ENCODE results near the gene SESN1. TPM values are rescaled to one million over a fixed set of nuclear protein-coding genes. Genes with fewer than 3 reads are reported as not detected.
"Not testable (repeated sequence)": the region's sequence is repeated elsewhere in the genome, so short reads cannot be mapped to it uniquely, and the experiment has no call there.

SESN1 gene
- total RNA-seq, result 10 to 100 TPM; 10.1 to 10.3 TPM

- POLR2A ChIA-PET, result interaction anchor here (0.7 to 2.1 kb wide), 10 partner anchors 22 to 537 kb away, joined by 3 to 22 read pairs (median 4); partner anchors contain the start of genes CD164 and ZBTB24
- CTCF ChIA-PET, result interaction anchor here (1.2 to 1.6 kb wide), 3 partner anchors 10 to 289 kb away, joined by 5 to 6 read pairs (median 5); no protein-coding TSS in a partner anchor
These were observed at the start of gene SESN1 for GRCh38 chr6:109094416-109095035. TSS of gene SESN1 (minus strand) at chr6:109094846. CDS start at chr6:109094073, 773 bp downstream.

DNA sequence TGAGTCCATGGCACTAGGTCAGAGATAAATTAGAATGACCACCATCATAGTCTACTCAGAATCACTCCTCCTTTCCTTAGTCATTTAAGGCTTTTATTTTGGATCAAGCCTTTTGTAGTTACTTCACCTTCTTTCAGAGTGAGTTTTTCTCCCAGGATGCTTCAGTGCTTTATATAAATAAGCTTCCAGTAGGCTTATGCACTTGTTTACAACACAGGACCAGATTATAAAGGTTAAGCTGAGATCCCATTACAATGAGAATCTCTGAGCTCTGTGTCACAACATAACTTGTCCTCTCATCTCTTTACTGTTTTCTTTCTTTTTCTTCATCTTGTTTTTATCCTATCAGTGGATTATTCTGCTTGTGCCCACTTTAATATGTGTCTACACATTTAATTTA lies 48.5 kb upstream of the SESN1 start:
- ChIA-PET CTCF (no interaction called here), POLR2A (interaction anchor here (0.6 kb wide), 1 partner anchor 735 kb away, joined by 3 read pairs; no protein-coding TSS in a partner anchor)

DNA sequence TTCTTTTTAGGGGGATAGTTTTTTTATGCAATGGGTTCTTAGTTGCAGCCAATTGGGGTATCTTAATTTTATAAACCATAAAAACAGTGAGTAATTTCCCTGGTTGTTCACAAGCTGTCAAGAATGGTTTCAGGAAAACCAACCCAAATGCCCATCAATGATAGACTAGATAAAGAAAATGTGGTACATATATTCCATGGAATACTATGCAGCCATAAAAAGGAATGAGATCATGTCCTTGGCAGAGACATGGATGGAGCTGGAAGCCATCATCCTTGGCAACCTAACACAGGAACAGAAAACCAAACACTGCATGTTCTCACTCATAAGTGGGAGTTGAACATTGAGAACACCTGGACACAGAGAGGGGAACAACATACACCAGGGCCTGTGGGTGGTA lies 47.4 kb upstream of the SESN1 start:
- CTCF ChIA-PET, POLR2A ChIA-PET: not testable (repeated sequence)

DNA sequence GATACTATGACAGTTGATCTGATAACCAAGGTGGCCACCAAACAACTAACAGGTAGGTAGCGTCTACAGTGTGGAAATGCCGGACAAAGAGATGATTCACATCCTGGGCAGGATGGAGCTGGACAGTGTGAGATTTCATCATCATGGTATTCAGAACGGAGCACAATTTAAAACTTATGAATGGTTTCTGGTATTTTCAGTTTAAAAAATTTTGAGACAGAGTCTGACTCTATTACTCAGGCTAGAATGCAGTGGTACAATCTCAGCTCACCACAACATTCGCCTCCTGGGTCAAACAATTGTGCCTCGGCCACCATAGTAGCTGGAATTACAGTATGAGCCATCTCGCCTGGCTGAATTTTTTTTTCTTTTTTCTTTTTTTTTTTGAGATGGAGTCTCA lies 44.5 kb upstream of the SESN1 start:
- ChIA-PET POLR2A (no interaction called here), CTCF (no interaction called here)

DNA sequence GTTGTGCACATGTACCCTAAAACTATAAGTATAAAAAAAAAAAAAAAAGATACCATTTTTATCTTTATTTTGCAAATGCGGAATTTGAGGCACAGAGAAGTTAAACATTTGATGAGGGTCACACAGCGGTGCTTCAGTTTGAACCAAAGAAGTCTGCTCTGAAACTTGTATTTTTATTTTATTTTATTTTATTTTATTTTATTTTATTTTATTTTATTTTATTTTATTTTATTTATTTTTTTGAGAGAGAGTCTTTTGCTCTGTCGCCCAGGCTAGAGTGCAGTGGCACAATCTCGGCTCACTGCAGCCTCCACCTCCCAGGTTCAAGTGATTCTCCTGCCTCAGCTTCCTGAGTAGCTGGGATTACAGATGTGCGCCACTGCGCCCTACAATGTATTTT lies 41.9 kb upstream of the SESN1 start:
- POLR2A ChIA-PET, CTCF ChIA-PET: not testable (repeated sequence)

- POLR2A ChIA-PET, CTCF ChIA-PET: not testable (repeated sequence)
These were observed 41.4 kb upstream of the SESN1 start for GRCh38 chr6:109136039-109136438.

GRCh38 chr6:109135600-109135999 lies 41.0 kb upstream of the SESN1 start:
- CTCF ChIA-PET, POLR2A ChIA-PET: not testable (repeated sequence)

DNA sequence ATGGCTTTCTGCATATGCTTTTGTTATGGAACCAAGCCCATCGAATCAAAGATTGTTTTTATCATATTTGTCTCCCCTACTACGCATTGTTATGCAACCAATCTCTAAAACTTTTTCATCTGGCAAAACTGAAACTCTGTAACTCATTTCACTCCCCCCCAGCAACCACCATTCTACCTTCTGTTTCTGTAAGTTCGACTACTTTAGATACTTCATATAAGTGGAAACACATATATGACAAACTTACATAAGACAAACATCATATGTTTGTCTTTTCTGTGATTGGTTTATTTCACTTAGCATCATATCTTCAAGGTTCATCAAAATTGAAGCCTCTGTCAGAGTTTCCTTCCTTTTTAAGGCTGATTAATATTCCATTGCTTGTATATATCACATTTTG lies 35.4 kb upstream of the SESN1 start:
- CTCF ChIA-PET, result no interaction called here
- POLR2A ChIA-PET, result no interaction called here

DNA sequence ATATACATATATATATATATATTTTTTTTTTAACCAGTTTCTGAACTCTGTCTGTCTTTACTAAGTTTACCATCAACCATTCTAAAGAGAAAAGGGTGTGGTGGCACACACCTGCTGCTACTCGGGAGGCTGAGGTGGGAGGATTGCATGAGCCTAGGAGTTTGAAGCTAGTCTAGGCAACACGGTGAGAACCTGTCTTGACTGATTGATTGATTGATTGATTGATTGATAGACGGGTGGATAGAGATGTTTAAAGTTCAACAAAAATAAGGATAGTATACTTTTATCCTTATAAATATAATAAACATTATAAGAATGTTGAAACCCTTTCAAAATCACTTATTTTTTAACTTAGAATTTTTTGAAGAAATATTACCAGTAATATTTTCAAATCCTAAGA lies 30.9 kb upstream of the SESN1 start:
- CTCF ChIA-PET, result no interaction called here
- POLR2A ChIA-PET, result no interaction called here

GRCh38 chr6:109124219-109124618 lies 29.6 kb upstream of the SESN1 start:
- POLR2A ChIA-PET, result no interaction called here
- CTCF ChIA-PET, result no interaction called here

DNA sequence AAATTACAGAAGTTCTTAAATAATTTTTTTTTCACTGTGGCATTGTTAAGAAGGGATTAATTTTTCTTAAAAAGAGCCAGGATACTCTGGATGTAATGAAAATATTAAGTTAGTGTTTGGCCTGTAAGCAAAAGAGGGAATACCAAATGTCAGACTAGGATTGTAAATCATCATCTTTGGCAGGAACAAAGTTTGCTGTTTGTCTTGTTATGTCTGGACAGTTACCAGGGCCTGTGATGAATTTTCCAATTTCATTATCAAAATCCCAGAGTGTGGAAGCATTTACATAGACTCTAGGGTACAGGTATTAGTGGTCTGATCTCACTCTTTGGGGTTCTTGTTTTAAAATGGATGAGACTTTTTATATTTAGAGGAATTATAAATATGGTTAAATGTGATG lies 26.8 kb upstream of the SESN1 start:
- POLR2A ChIA-PET, result no interaction called here
- CTCF ChIA-PET, result no interaction called here

DNA sequence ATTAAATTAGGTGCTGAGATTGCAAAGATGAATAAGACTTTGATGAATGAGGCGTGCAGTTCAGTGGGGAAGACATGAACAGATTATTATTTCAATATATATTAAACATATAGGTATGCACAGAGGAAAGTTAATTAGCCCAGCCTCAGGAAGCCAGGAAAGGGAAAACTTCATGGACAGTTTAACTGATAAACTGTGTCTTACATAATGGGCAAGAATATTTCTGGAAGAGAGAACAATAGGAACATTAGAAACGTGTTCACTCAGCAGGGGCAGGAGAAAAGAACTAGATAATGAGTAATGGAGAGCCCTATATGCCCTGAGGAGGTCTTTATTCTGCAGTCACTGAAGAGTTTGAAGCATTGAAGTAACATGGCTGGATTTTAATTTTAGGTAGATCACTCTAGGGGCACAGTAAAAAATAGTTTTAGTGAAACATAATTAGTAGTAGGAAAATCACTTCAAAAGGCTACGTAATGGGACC lies 24.3 kb upstream of the SESN1 start:
- ChIA-PET CTCF (no interaction called here), POLR2A (interaction anchor here (0.5 kb wide), 1 partner anchor 115 kb away, joined by 5 read pairs; no protein-coding TSS in a partner anchor)

DNA sequence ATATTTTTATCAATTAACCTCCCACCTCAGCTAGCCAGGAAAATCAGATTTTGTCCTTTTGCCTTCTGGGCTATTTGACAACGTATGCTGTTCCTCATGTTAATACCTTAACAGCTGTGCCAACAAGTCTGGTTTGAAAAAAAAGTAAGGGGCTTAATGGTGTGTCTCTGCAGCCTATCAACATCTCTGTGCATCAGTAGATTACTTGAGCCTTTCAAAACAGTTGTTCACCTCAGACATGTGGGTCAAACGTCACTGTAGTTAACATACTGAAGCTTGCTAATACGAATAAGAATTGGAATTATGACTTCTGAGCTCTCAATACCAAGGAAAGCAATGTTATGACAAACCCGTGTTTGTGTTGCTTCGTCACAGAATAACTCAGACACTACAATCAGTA lies 23.7 kb upstream of the SESN1 start:
- POLR2A ChIA-PET, result no interaction called here
- CTCF ChIA-PET, result interaction anchor here (0.6 kb wide), 1 partner anchor 107 kb away, joined by 3 read pairs; no protein-coding TSS in a partner anchor

GRCh38 chr6:109117346-109118035 lies 22.8 kb upstream of the SESN1 start:
- ChIA-PET CTCF (interaction anchor here (0.6 kb wide), 1 partner anchor 106 kb away, joined by 3 read pairs; no protein-coding TSS in a partner anchor), POLR2A (no interaction called here)

DNA sequence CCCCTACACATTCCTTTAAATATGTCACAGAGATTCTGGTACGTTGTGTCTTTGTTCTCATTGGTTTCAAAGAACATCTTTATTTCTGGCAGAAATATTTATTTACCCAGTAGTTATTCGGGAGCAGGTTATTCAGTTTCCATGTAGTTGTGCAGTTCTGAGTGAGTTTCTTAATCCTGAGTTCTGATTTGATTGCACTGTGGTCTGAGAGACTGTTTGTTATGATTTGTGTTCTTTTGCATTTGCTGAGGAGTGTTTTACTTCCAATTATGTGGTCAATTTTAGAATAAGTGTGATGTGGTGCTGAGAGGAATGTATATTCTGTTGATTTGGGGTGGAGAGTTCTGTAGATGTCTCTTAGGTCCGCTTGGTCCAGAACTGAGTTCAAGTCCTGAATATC lies 18.0 kb upstream of the SESN1 start:
- CTCF ChIA-PET, POLR2A ChIA-PET: not testable (repeated sequence)

- CTCF ChIA-PET, POLR2A ChIA-PET: not testable (repeated sequence)
These were observed 15.0 kb upstream of the SESN1 start for GRCh38 chr6:109109663-109110062.

- CTCF ChIA-PET, result no interaction called here
- POLR2A ChIA-PET, result no interaction called here
These were observed 11.0 kb upstream of the SESN1 start for GRCh38 chr6:109105681-109106080.

GRCh38 chr6:109104512-109104911 lies 9.9 kb upstream of the SESN1 start:
- CTCF ChIA-PET, result no interaction called here

DNA sequence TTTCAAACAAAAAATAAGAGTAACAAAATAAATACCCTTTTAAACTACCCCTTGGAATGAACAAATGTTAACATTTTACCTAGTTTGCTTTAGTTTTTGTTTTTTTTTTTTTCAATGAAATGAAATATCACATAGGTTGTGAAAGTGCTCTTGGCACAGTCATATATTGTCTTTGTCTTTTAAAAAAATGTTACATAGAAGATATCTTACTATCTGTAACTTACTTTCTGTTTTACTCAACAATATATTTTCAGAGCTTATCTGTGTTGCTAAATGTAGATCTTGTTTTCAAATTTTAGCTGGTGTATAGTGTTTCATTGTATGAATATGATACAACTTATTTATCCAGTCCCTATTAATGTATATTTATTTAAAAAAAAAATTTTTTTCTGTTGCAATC lies 9.3 kb upstream of the SESN1 start:
- CTCF ChIA-PET, result interaction anchor here (0.6 kb wide), 1 partner anchor 1311 kb away, joined by 3 read pairs; no protein-coding TSS in a partner anchor
- POLR2A ChIA-PET, result no interaction called here

More at GRCh38 chr6:109104512-109104911, 9.9 kb upstream of the SESN1 start:
- POLR2A ChIA-PET, result no interaction called here

GRCh38 chr6:109102762-109103161 lies 8.1 kb upstream of the SESN1 start:
- POLR2A ChIA-PET, result no interaction called here
- CTCF ChIA-PET, result no interaction called here

DNA sequence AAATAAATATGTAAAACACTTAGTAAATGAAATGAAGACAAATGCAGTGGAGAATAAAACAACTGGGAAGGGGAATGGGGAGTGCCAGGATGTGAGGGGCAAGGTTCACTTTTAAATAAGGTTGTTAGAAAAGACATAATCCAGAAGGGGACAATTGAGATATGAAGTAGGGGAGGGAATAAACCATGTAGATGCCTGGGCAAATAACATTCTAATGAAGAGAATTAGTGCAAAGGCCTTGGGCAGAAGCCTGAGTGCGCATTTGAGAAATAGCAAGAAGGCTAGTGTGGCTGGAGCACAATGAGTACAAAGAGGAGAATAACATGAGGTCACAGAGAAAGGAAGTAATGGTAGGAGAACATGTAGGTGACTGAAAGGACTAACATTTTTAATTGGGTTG lies 3.0 kb upstream of the SESN1 start:
- ChIA-PET CTCF (no interaction called here), POLR2A (no interaction called here)

Measured in activated CD8-positive, alpha-beta memory T cell treated with anti-CD3 and anti-CD28 coated beads for 36 hours (primary cell).